IMR-90 (cell line): ENCODE data around the gene KBTBD4.

Experiments
- CEBPB ChIP-seq: IDR thresholded peaks from 2 replicates; pipeline ENCODE4 v1.6.1; 2012; ENCODE audit warnings: low read depth, low read length, improper control_type of control experiment
- FOS ChIP-seq: fragments of 150-350 bp; IDR thresholded peaks from 2 replicates; pipeline ENCODE4 v1.6.1; 2016; ENCODE audit warnings: low read depth, low read length
- RFX5 ChIP-seq: IDR thresholded peaks from 2 replicates; pipeline ENCODE4 v1.8.0; 2012; ENCODE audit warnings: low read depth, mild to moderate bottlenecking, low read length, moderate library complexity
- TF ChIP-seq, protein P1 (sequence below): conservative IDR thresholded peaks from 2 replicates; pipeline ENCODE4 v1.5.1; 2012; ENCODE audit warnings: mild to moderate bottlenecking, low read depth, low read length, improper control_type of control experiment
- TF ChIP-seq, protein P2 (sequence below): fragments of 150-350 bp; IDR thresholded peaks from 2 replicates; pipeline ENCODE4 v1.6.1; 2017; ENCODE audit warnings: mild to moderate bottlenecking, antibody characterized with exemption, low read length, low read depth

DNA sequence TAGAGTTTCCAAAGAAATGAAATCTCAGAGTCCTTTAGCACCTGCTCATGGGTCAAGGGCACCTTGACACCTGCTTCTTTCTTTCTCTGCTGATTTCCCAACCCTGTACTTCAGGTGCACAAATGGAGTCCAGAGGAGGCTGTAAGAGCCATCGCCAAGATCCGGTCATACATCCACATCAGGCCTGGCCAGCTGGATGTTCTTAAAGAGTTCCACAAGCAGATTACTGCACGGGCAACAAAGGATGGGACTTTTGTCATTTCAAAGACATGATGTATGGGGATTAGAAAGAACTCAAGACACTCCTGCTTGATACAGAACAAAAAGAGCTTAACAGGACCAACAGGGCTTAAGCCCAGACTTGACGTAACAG lies 7.4 kb downstream of the KBTBD4 start:
- TF ChIP-seq, protein P1, sequence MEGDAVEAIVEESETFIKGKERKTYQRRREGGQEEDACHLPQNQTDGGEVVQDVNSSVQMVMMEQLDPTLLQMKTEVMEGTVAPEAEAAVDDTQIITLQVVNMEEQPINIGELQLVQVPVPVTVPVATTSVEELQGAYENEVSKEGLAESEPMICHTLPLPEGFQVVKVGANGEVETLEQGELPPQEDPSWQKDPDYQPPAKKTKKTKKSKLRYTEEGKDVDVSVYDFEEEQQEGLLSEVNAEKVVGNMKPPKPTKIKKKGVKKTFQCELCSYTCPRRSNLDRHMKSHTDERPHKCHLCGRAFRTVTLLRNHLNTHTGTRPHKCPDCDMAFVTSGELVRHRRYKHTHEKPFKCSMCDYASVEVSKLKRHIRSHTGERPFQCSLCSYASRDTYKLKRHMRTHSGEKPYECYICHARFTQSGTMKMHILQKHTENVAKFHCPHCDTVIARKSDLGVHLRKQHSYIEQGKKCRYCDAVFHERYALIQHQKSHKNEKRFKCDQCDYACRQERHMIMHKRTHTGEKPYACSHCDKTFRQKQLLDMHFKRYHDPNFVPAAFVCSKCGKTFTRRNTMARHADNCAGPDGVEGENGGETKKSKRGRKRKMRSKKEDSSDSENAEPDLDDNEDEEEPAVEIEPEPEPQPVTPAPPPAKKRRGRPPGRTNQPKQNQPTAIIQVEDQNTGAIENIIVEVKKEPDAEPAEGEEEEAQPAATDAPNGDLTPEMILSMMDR = no peak
- no peak for TF ChIP-seq CEBPB
- TF ChIP-seq FOS = no peak
- TF ChIP-seq, protein P2, sequence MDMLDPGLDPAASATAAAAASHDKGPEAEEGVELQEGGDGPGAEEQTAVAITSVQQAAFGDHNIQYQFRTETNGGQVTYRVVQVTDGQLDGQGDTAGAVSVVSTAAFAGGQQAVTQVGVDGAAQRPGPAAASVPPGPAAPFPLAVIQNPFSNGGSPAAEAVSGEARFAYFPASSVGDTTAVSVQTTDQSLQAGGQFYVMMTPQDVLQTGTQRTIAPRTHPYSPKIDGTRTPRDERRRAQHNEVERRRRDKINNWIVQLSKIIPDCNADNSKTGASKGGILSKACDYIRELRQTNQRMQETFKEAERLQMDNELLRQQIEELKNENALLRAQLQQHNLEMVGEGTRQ = no peak
- TF ChIP-seq RFX5 = no peak
